ENCODE data around the gene NR3C2. TPM values are rescaled to one million over a fixed set of nuclear protein-coding genes. Genes with fewer than 3 reads are reported as not detected.

Gene NR3C2
- total and polyA plus RNA-seq, 10 of the 15 experiments (the other 5 are each of a cell fraction or from before 2014, with no cell fraction given), result 0.05 to 0.11 (median 0.08) TPM; not detected in 4

GRCh38 chr4:148445860-148446330, 3.7 kb upstream of the NR3C2 start:
- Histone ChIP-seq H3K36me3 (ENCODE audit: control insufficient read depth in 2 of 2, insufficient read depth in 2 of 2, low read length in 1 of 2) (no peaks in the 10 kb centered on the region), H3K79me2 (ENCODE audit: control insufficient read depth, insufficient read depth, low read length) (no peaks in the 10 kb centered on the region), H3K27me3 (replicated peaks in 1 of 2; ENCODE audit: control insufficient read depth in 2 of 2, insufficient read depth in 2 of 2, low read length in 1 of 2) (peaks cover 4 to 26% of the 10 kb centered on the region in 2 experiments; a peak in 3 of 4 replicates), H3K27ac (ENCODE audit: control insufficient read depth, insufficient read depth) (no peak overlapping the region), H4K20me1 (ENCODE audit: control insufficient read depth, insufficient read depth) (no peaks in the 10 kb centered on the region), H3K9ac (ENCODE audit: control insufficient read depth, insufficient read depth, low read length) (no peak overlapping the region), H3K4me2 (ENCODE audit: control insufficient read depth, insufficient read depth) (peak overlapping the region; percentile 99), H3K4me3 (peak overlapping the region; percentile 77; the same call in 1 of the 2 replicates), H3K4me1 (ENCODE audit: control insufficient read depth, insufficient read depth, low read length) (peaks cover 4% of the 10 kb centered on the region), H3K9me3 (replicated peaks; ENCODE audit: control insufficient read depth, insufficient read depth, low read length) (no peaks in the 10 kb centered on the region), H2AFZ (ENCODE audit: control insufficient read depth, low read depth, low read length) (peak overlapping the region; percentile 4; the same call in 1 of the 2 replicates)
- intact Hi-C loops (cut with micrococcal nuclease; ENCODE audit: unreplicated experiment) (no loop called here), in situ Hi-C loops (cut with MboI) (no loop called here)
- 16% methylated on average over 10 of the region's 13 CpGs for WGBS (ENCODE audit: insufficient coverage, insufficient replicate concordance, low lambda C conversion rate, missing lambda C conversion rate)
- ChIA-PET POLR2A (no interaction called here), CTCF (no interaction called here), SMC1A (ENCODE audit: uncharacterized antibody, unreplicated experiment) (no interaction called here), RAD21 (ENCODE audit: unreplicated experiment) (interaction anchor here (0.7 kb wide), 1 partner anchor 153 kb away, joined by 3 read pairs; no protein-coding TSS in a partner anchor)
- no peak for TF ChIP-seq KAT2A (conservative IDR thresholded peaks at IDR 0.05; ENCODE audit: control insufficient read depth, low read depth, low read length)
- TF ChIP-seq TBL1XR1 (IDR thresholded peaks at IDR 0.05; ENCODE audit: low read depth, low read length), result no peak
- TF ChIP-seq IKZF2 (IDR thresholded peaks at IDR 0.05), result 0 out of 4 replicates have a peak, but pooled peaks of 1 of the 2 experiments have one; percentile 12
- no TSS peak for BruUV-seq (replicated peaks)
- peak; percentile 49 for FAIRE-seq
- ATAC-seq, result no peak
- no peak for DNase-seq (ENCODE audit: low read depth, low spot score)

DNA sequence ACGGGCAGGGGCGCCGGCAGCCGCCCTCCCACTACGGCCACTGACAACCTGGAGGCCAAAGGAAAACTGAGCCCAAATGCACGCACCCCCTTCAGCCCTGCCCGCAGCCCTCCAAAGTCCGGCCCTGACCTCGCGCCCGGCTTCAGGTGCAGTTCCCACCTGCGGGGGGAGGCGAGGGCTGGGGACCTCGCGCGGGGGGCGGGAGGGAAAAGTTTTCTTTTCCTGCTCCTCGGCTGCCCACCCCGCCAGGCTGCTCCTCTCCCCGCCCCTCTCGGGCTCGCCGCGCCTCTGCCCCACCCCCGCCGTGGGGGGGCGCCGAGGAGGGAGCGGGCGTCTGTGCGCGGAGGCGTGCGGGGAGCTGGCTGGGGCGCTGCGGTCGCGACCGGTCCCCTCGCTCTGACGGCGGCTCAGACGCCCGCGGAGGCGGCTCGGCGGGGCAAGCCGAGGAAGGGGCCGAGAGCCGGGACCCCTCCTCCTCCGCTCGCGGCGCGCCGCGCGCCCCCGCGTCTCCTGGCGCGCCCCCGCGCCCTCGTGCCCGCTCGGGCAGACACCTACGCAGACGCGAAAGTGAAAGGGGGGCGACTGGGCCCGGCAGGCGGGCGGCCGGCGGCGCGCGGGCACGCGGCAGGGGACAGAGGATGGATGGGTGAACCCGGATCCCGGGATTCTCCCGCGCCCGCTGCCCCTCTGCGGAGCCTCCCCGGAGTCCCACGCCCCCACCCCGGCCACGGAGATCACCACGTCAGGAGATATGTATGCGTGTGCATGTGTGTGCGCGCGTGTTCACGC, 3.1 kb upstream of the NR3C2 start:
- FAIRE-seq (no peak), DNase-seq (ENCODE audit: low read depth, low spot score) (no peak), ATAC-seq (no peak)
- Histone ChIP-seq H3K9ac (ENCODE audit: control insufficient read depth, insufficient read depth, low read length) (no peak overlapping the region), H2AFZ (ENCODE audit: control insufficient read depth, low read depth, low read length) (peak overlapping the region; percentile 47), H3K4me2 (ENCODE audit: control insufficient read depth, insufficient read depth) (peak overlapping the region; percentile 99), H3K9me3 (replicated peaks; ENCODE audit: control insufficient read depth, insufficient read depth, low read length) (no peaks in the 10 kb centered on the region), H3K4me3 (peak overlapping the region; percentile 77; the same call in 1 of the 2 replicates), H3K27ac (ENCODE audit: control insufficient read depth, insufficient read depth) (no peak overlapping the region), H4K20me1 (ENCODE audit: control insufficient read depth, insufficient read depth) (no peaks in the 10 kb centered on the region), H3K79me2 (ENCODE audit: control insufficient read depth, insufficient read depth, low read length) (no peaks in the 10 kb centered on the region), H3K27me3 (replicated peaks in 1 of 2; ENCODE audit: control insufficient read depth in 2 of 2, insufficient read depth in 2 of 2, low read length in 1 of 2) (peaks cover 4 to 26% of the 10 kb centered on the region in 2 experiments; a peak in 3 of 4 replicates), H3K36me3 (ENCODE audit: control insufficient read depth in 2 of 2, insufficient read depth in 2 of 2, low read length in 1 of 2) (no peaks in the 10 kb centered on the region), H3K4me1 (ENCODE audit: control insufficient read depth, insufficient read depth, low read length) (peaks cover 4% of the 10 kb centered on the region)
- intact Hi-C loops (cut with micrococcal nuclease; ENCODE audit: unreplicated experiment) (no loop called here), in situ Hi-C loops (cut with MboI) (no loop called here)
- ChIA-PET RAD21 (ENCODE audit: unreplicated experiment) (no interaction called here), CTCF (no interaction called here), POLR2A (no interaction called here), SMC1A (ENCODE audit: uncharacterized antibody, unreplicated experiment) (no interaction called here)
- 3% methylated on average over 15 of the region's 98 CpGs for WGBS (ENCODE audit: insufficient coverage, insufficient replicate concordance, low lambda C conversion rate, missing lambda C conversion rate)
- no TSS peak for BruUV-seq (replicated peaks)
- peak; percentile 47; the same call in 1 of the 2 replicates for TF ChIP-seq GATAD2B (conservative IDR thresholded peaks at IDR 0.05; ENCODE audit: low read depth)
- TF ChIP-seq BHLHE40 (IDR thresholded peaks at IDR 0.05; ENCODE audit: borderline replicate concordance in 1 of 2, low read depth in 2 of 2, low read length in 1 of 2), result peak in 1 of 2 experiments; percentile 66; a peak in 2 of 4 replicates
- TF ChIP-seq IKZF1 (conservative IDR thresholded peaks at IDR 0.05), result peak; percentile 32
- TF ChIP-seq EGR1 (IDR thresholded peaks at IDR 0.05; ENCODE audit: borderline replicate concordance in 1 of 2, low read depth in 2 of 2, low read length in 2 of 2), result peak in 1 of 2 experiments; percentile 76; a peak in 2 of 3 replicates
- 0 out of 2 replicates have a peak, but pooled peaks have one; percentile 30 for TF ChIP-seq LARP7 (IDR thresholded peaks at IDR 0.05)
- TF ChIP-seq, protein P1, sequence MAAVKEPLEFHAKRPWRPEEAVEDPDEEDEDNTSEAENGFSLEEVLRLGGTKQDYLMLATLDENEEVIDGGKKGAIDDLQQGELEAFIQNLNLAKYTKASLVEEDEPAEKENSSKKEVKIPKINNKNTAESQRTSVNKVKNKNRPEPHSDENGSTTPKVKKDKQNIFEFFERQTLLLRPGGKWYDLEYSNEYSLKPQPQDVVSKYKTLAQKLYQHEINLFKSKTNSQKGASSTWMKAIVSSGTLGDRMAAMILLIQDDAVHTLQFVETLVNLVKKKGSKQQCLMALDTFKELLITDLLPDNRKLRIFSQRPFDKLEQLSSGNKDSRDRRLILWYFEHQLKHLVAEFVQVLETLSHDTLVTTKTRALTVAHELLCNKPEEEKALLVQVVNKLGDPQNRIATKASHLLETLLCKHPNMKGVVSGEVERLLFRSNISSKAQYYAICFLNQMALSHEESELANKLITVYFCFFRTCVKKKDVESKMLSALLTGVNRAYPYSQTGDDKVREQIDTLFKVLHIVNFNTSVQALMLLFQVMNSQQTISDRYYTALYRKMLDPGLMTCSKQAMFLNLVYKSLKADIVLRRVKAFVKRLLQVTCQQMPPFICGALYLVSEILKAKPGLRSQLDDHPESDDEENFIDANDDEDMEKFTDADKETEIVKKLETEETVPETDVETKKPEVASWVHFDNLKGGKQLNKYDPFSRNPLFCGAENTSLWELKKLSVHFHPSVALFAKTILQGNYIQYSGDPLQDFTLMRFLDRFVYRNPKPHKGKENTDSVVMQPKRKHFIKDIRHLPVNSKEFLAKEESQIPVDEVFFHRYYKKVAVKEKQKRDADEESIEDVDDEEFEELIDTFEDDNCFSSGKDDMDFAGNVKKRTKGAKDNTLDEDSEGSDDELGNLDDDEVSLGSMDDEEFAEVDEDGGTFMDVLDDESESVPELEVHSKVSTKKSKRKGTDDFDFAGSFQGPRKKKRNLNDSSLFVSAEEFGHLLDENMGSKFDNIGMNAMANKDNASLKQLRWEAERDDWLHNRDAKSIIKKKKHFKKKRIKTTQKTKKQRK (IDR thresholded peaks at IDR 0.05; ENCODE audit: low read depth, low read length), result no peak
- no peak for TF ChIP-seq CTCF (IDR thresholded peaks at IDR 0.05 in 2 of 3, conservative IDR thresholded peaks at IDR 0.05 in 1 of 3; ENCODE audit: control insufficient read depth in 2 of 3, extremely low read depth in 1 of 3, insufficient read depth in 1 of 3, low read depth in 3 of 3, low read length in 3 of 3)
